Measurements from ENCODE around the gene GPR18.

Gene GPR18

GRCh38 chr13:99205621-99206220, 52.5 kb downstream of the GPR18 start:
- no peak for DNase-seq (ENCODE audit: low read depth)
- no peak overlapping the region for H3K4me3 ChIP-seq (ENCODE audit: low read depth, low read length)
- TF ChIP-seq CTCF (conservative IDR thresholded peaks at IDR 0.05; ENCODE audit: low read depth, low read length), result no peak
